Endothelial cell of umbilical vein (primary cell): ENCODE measurements around the gene CALCOCO1. TPM values are rescaled to one million over a fixed set of nuclear protein-coding genes. Genes with fewer than 3 reads are reported as not detected.

Source experiments
- BruUV-seq: library from RNA; stranded (reverse); fragments of 400-500 nt; replicated peaks from 2 replicates; lab custom pipeline; 2021; lab: Mats Ljungman, UMichigan
- CTCF ChIA-PET: fragments of 300-600, 350-600 bp; sonication (Branson Sonifier 250); formaldehyde crosslinking; loops from one replicate; lab custom pipeline; 2021; ENCODE audit warnings: antibody characterized with exemption, inconsistent platforms; lab: Charles Lee
- POLR2A ChIA-PET: fragments of 300-600, 350-600 bp; sonication (Branson Sonifier 250); formaldehyde crosslinking; loops from one replicate; lab custom pipeline; 2021; ENCODE audit warnings: antibody characterized with exemption, inconsistent platforms; lab: Charles Lee
- DNase-seq: peaks from one replicate; pipeline ENCODE4 v3.0.0-alpha.2; 2011; ENCODE audit warnings: low read depth, low spot score
- FAIRE-seq: peaks from 2 replicates; lab custom pipeline; 2011; peaks lifted over from hg19 to GRCh38; lab: Jason Lieb, UNC
- H2AFZ ChIP-seq: 2 replicates; pipeline ENCODE4 v1.6.0; 2012; ENCODE audit warnings: low read depth, low read length, control low read depth, inconsistent platforms
- H3K27ac ChIP-seq: 2 replicates; pipeline ENCODE4 v1.5.1; 2011; ENCODE audit warnings: low read depth, mild to moderate bottlenecking, control low read depth, low read length, moderate library complexity; ENCODE audit not compliant: insufficient read depth
- H3K27me3 ChIP-seq, 2 experiments: 2 replicates each; pipeline versions ENCODE4 v1.6.0 to v1.6.1; 2011; ENCODE audit warnings: low read length in 2 of 2, mixed read lengths in 1 of 2; ENCODE audit not compliant: control insufficient read depth in 2 of 2, insufficient read depth in 2 of 2
- H3K36me3 ChIP-seq, 2 experiments: 2 replicates in 1 of 2; 3 replicates in 1 of 2; pipeline ENCODE4 v1.5.1; 2011; ENCODE audit warnings: low read length in 2 of 2, mild to moderate bottlenecking in 1 of 2, moderate library complexity in 1 of 2; ENCODE audit not compliant: control insufficient read depth in 2 of 2, insufficient read depth in 2 of 2; ENCODE audit errors: extremely low read depth in 1 of 2
- H3K4me1 ChIP-seq: 3 replicates; pipeline ENCODE4 v1.5.1; 2011; ENCODE audit warnings: mild to moderate bottlenecking, low read length; ENCODE audit not compliant: control insufficient read depth, insufficient read depth; ENCODE audit errors: extremely low read depth
- H3K4me2 ChIP-seq: 2 replicates; pipeline ENCODE4 v1.6.1; 2011; ENCODE audit warnings: low read length, control low read depth, mixed read lengths; ENCODE audit not compliant: insufficient read depth
- H3K4me3 ChIP-seq, 3 experiments: fragments of 200-600 bp in 1 of 3; sonication (generic), shearing (Covaris generic) in 1 of 3; replicated peaks in 1 of 3; 2 replicates each; pipeline ENCODE4 v1.5.1; 2011 to 2016; ENCODE audit warnings: control low read depth in 3 of 3, low read length in 3 of 3, mild to moderate bottlenecking in 2 of 3, inconsistent platforms in 1 of 3, low read depth in 1 of 3, moderate library complexity in 1 of 3; ENCODE audit not compliant: insufficient read depth in 1 of 3
- H3K79me2 ChIP-seq: 2 replicates; pipeline ENCODE4 v1.6.0; 2012; ENCODE audit warnings: low read length, inconsistent platforms; ENCODE audit not compliant: control insufficient read depth, insufficient read depth
- H3K9ac ChIP-seq: replicated peaks from 2 replicates; pipeline ENCODE3; 2011; ENCODE audit warnings: low read length, control low read depth; ENCODE audit not compliant: insufficient read depth; ENCODE audit errors: extremely low read depth
- H3K9me1 ChIP-seq: replicated peaks from 3 replicates; pipeline ENCODE4 v1.6.0; 2011; ENCODE audit warnings: mild to moderate bottlenecking, low read length; ENCODE audit not compliant: control insufficient read depth, insufficient read depth; ENCODE audit errors: extremely low read depth
- H3K9me3 ChIP-seq: replicated peaks from 2 replicates; pipeline ENCODE4 v1.5.1; 2012; ENCODE audit warnings: low read length, inconsistent platforms; ENCODE audit not compliant: control insufficient read depth, insufficient read depth
- H4K20me1 ChIP-seq: replicated peaks from 2 replicates; pipeline ENCODE3; 2011; ENCODE audit warnings: mild to moderate bottlenecking, low read length; ENCODE audit not compliant: control insufficient read depth, insufficient read depth; ENCODE audit errors: extremely low read depth
- CTCF ChIP-seq, 2 donors: IDR thresholded peaks; 1 replicate in 1 of 2; 2 replicates in 1 of 2; pipeline ENCODE4 v1.5.1; 2011; ENCODE audit warnings: low read length in 2 of 2, mild to moderate bottlenecking in 2 of 2, moderate library complexity in 2 of 2, control low read depth in 1 of 2, inconsistent platforms in 1 of 2, low read depth in 1 of 2; ENCODE audit not compliant: insufficient read depth in 1 of 2; ENCODE audit errors: extremely low read depth in 1 of 2
- EZH2 ChIP-seq: IDR thresholded peaks from 2 replicates; pipeline ENCODE4 v1.6.1; 2012; ENCODE audit warnings: borderline replicate concordance, low read depth, mild to moderate bottlenecking, moderate library complexity, low read length, inconsistent platforms; ENCODE audit not compliant: severe bottlenecking
- FOS ChIP-seq: IDR thresholded peaks from 2 replicates; pipeline ENCODE4 v1.6.1; 2011; ENCODE audit warnings: mild to moderate bottlenecking, low read length, moderate library complexity, borderline replicate concordance; ENCODE audit not compliant: insufficient read depth
- GATA2 ChIP-seq: IDR thresholded peaks from 2 replicates; pipeline ENCODE4 v1.7.0; 2011; ENCODE audit warnings: low read depth, mild to moderate bottlenecking, moderate library complexity, mixed read lengths, low read length; ENCODE audit not compliant: insufficient read length, insufficient read depth
- JUN ChIP-seq: IDR thresholded peaks from 2 replicates; pipeline ENCODE4 v1.6.1; 2011; ENCODE audit warnings: borderline replicate concordance, low read depth; ENCODE audit not compliant: insufficient read length, insufficient read depth
- MAX ChIP-seq: IDR thresholded peaks from 2 replicates; pipeline ENCODE4 v1.6.1; 2011; ENCODE audit not compliant: insufficient read depth, insufficient read length
- MYC ChIP-seq: IDR thresholded peaks from one replicate; pipeline ENCODE4 v1.6.1; 2011; ENCODE audit warnings: mild to moderate bottlenecking, low read depth, low read length
- POLR2A ChIP-seq: IDR thresholded peaks from 2 replicates; pipeline ENCODE4 v1.6.1; 2012; ENCODE audit warnings: low read depth, mild to moderate bottlenecking, control low read depth, low read length
- POLR2AphosphoS5 ChIP-seq: IDR thresholded peaks from 2 replicates; pipeline ENCODE4 v1.6.1; 2012; ENCODE audit warnings: low read depth, mild to moderate bottlenecking, control low read depth, low read length, moderate library complexity; ENCODE audit not compliant: insufficient read depth
- dilution Hi-C: fragments of 300-500 bp; cut with MboI; formaldehyde crosslinking; loops from one replicate; pipeline ENCODE4 v1.15.0; 2019; ENCODE audit warnings: low sequenced_read_pairs; ENCODE audit not compliant: extremely low pct_ligation_motif_present
- intact Hi-C: fragments of 100-400 bp; cut with micrococcal nuclease; formaldehyde crosslinking; loops from one replicate; pipeline ENCODE4 v1.10.0; 2022
- polyA plus RNA-seq, 4 experiments: library from polyadenylated mRNA; depleted of rRNA in 3 of 4; stranded (reverse) in 3 of 4; unstranded in 1 of 4; fragments of >200 nt; gene quantifications; 2 replicates each; pipeline versions ENCODE4 v1.2.1 to v1.2.3, GENCODE V29; 2011 to 2012; ENCODE audit warnings: missing spikeins in 1 of 4
- total RNA-seq: library from RNA; stranded (reverse); gene quantifications from 2 replicates; pipeline ENCODE4 v1.2.3, GENCODE V29; 2021

The CALCOCO1 gene
- total and polyA plus RNA-seq, 2 donors (not counting 3 experiments of a cell fraction or from before 2014, with no cell fraction given), result 70.9 to 135 TPM

DNA sequence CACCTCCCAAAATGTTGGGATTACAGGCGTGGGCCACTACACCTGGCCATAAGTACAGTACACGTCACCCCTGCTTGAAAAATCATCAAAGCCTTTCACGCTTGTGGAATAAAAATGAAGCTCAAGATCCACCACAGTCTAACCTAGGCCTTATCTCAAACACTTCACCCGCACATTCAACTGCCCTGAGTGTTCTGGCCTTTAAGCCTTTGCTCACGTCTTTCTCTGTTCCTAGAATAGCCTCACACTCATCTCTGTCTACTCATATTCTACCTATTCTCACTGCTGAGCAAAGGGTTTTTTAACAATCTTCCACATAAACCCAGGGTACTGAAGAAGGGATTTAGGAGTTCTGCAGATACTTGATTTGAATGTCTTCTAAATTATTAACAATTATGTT is 9.9 kb downstream of the CALCOCO1 start:
- TF ChIP-seq POLR2A (no peak), POLR2AphosphoS5 (no peak), CTCF (IDR thresholded peaks at IDR 0.05; ENCODE audit: extremely low read depth in 1 of 2, insufficient read depth in 1 of 2, low read depth in 1 of 2, low read length in 2 of 2) (no peak), FOS (no peak), MYC (no peak), GATA2 (no peak), JUN (no peak), MAX (no peak), EZH2 (no peak)
- Histone ChIP-seq H3K4me2 (no peak overlapping the region), H3K9ac (no peak overlapping the region), H3K27ac (no peak overlapping the region), H3K27me3 (no peaks in the 10 kb centered on the region), H3K4me3 (no peak overlapping the region), H4K20me1 (no peaks in the 10 kb centered on the region), H3K4me1 (no peaks in the 10 kb centered on the region), H3K9me1 (no peaks in the 10 kb centered on the region), H3K9me3 (no peaks in the 10 kb centered on the region), H3K79me2 (no peaks in the 10 kb centered on the region), H3K36me3 (peaks cover 0 to 54% of the 10 kb centered on the region in 2 experiments), H2AFZ (no peak overlapping the region)
- POLR2A ChIA-PET, result no interaction called here
- no peak for DNase-seq
- dilution Hi-C loops (no loop called here), intact Hi-C loops (no loop called here)
- CTCF ChIA-PET, result interaction anchor here (1.2 to 2.5 kb wide), 4 partner anchors 15 to 29 kb away, joined by 4 to 22 read pairs (median 6); no protein-coding TSS in a partner anchor
- FAIRE-seq, result no peak
- no TSS peak for BruUV-seq
